ENCODE measurements around the gene GMDS.

GRCh38 chr6:1645466-1646185 lies 599.8 kb downstream of the GMDS start:
- TF ChIP-seq EZH2 (IDR thresholded peaks at IDR 0.05; ENCODE audit: low read length) (no peak), CTCF (optimal IDR thresholded peaks at IDR 0.05 in 1 of 3, IDR thresholded peaks at IDR 0.05 in 1 of 3, conservative IDR thresholded peaks at IDR 0.05 in 1 of 3; ENCODE audit: extremely low read depth in 1 of 3, insufficient read depth in 2 of 3, low read length in 3 of 3) (no peak)

Data from keratinocyte (primary cell).